HuH-7 (cell line): ENCODE data around the gene EEF1A1.
"Not testable (repeated sequence)": the region's sequence is repeated elsewhere in the genome, so short reads cannot be mapped to it uniquely, and the experiment has no call there.

Experiments
- DNase-seq: peaks from one replicate; pipeline ENCODE4 v3.0.0; 2011; ENCODE audit warnings: low spot score

The EEF1A1 gene

GRCh38 chr6:73537677-73538076, 16.8 kb upstream of the EEF1A1 start:
- no peak for DNase-seq

- no peak for DNase-seq
Observed at GRCh38 chr6:73534628-73535027, 13.8 kb upstream of the EEF1A1 start.

GRCh38 chr6:73532293-73532692, 11.5 kb upstream of the EEF1A1 start:
- no peak for DNase-seq

GRCh38 chr6:73528897-73529296, 8.1 kb upstream of the EEF1A1 start:
- DNase-seq, result no peak

GRCh38 chr6:73525546-73526330, 4.9 kb upstream of the EEF1A1 start:
- no peak for DNase-seq

GRCh38 chr6:73523434-73524123, 2.7 kb upstream of the EEF1A1 start:
- DNase-seq, result peak; percentile 61

GRCh38 chr6:73521351-73521985, 636 bp upstream of the EEF1A1 start:
- DNase-seq, result peak; percentile 76

- peak; percentile 42 for DNase-seq
Observed at GRCh38 chr6:73519926-73520687, 725 bp downstream of the EEF1A1 start.

GRCh38 chr6:73518982-73519881, 1.6 kb downstream of the EEF1A1 start:
- not testable (repeated sequence) for DNase-seq

- DNase-seq, result not testable (repeated sequence)
Observed at GRCh38 chr6:73518100-73518981, 2.5 kb downstream of the EEF1A1 start.

- DNase-seq, result no peak
Observed at GRCh38 chr6:73516514-73517489, 4.0 kb downstream of the EEF1A1 start.

- DNase-seq, result no peak
Observed at GRCh38 chr6:73515204-73515655, 5.6 kb downstream of the EEF1A1 start.

- DNase-seq, result no peak
Observed at GRCh38 chr6:73514746-73515110, 6.1 kb downstream of the EEF1A1 start.

GRCh38 chr6:73513496-73513854, 7.4 kb downstream of the EEF1A1 start:
- DNase-seq, result no peak

GRCh38 chr6:73511796-73512195, 9.0 kb downstream of the EEF1A1 start:
- DNase-seq, result no peak

- DNase-seq, result no peak
Observed at GRCh38 chr6:73509851-73510250, 11.0 kb downstream of the EEF1A1 start.

- no peak for DNase-seq
Observed at GRCh38 chr6:73508776-73509175, 12.1 kb downstream of the EEF1A1 start.

GRCh38 chr6:73506246-73506645, 14.6 kb downstream of the EEF1A1 start:
- no peak for DNase-seq

- DNase-seq, result not testable (repeated sequence)
Observed at GRCh38 chr6:73505705-73506104, 15.1 kb downstream of the EEF1A1 start.
